Activated CD4-positive, alpha-beta T cell treated with anti-CD3 and anti-CD28 coated beads for 24 hours (primary cell): ENCODE data around the gene MCM5.
A peak's percentile ranks its signal among the peaks of the same experiment; 100 is the strongest.
"Not testable (repeated sequence)": the region's sequence is repeated elsewhere in the genome, so short reads cannot be mapped to it uniquely, and the experiment has no call there.

ENCODE experiments used
- DNase-seq, 2 donors: peaks; one replicate each; pipeline ENCODE4 v3.0.0-alpha.2; 2020; ENCODE audit warnings: low read depth in 2 of 2

MCM5 gene

GRCh38 chr22:35399678-35400500 is at the start of gene MCM5:
Gene MCM5, plus strand, starts transcription at chr22:35400140. Its CDS starts 299 bp downstream, at chr22:35400439.
- peak; percentile 95 to 96 for DNase-seq

GRCh38 chr22:35350539-35351503 is 49.1 kb upstream of the MCM5 start:
- DNase-seq = peak; percentile 72 to 87

- peak in 1 of 2 donors; percentile 47 for DNase-seq
Measured at GRCh38 chr22:35352214-35353111, 47.5 kb upstream of the MCM5 start.

- no peak for DNase-seq
Measured at GRCh38 chr22:35353318-35353717, 46.6 kb upstream of the MCM5 start.

- no peak for DNase-seq
Measured at GRCh38 chr22:35354068-35354467, 45.9 kb upstream of the MCM5 start.

GRCh38 chr22:35357883-35358621 is 41.9 kb upstream of the MCM5 start:
- no peak for DNase-seq

GRCh38 chr22:35359380-35360065 is 40.4 kb upstream of the MCM5 start:
- no peak for DNase-seq

- DNase-seq = no peak
Measured at GRCh38 chr22:35361001-35361558, 38.9 kb upstream of the MCM5 start.

GRCh38 chr22:35363566-35364086 is 36.3 kb upstream of the MCM5 start:
- DNase-seq = no peak

- not testable (repeated sequence) for DNase-seq
Measured at GRCh38 chr22:35364230-35364629, 35.7 kb upstream of the MCM5 start.

- no peak for DNase-seq
Measured at GRCh38 chr22:35367331-35367886, 32.5 kb upstream of the MCM5 start.

- DNase-seq = no peak
Measured at GRCh38 chr22:35368386-35368785, 31.6 kb upstream of the MCM5 start.

GRCh38 chr22:35369996-35370395 is 29.9 kb upstream of the MCM5 start:
- DNase-seq = no peak

- DNase-seq = no peak
Measured at GRCh38 chr22:35373781-35374180, 26.2 kb upstream of the MCM5 start.

- no peak for DNase-seq
Measured at GRCh38 chr22:35375031-35375430, 24.9 kb upstream of the MCM5 start.

- no peak for DNase-seq
Measured at GRCh38 chr22:35375526-35375925, 24.4 kb upstream of the MCM5 start.

- no peak for DNase-seq
Measured at GRCh38 chr22:35376728-35377472, 23.0 kb upstream of the MCM5 start.

- no peak for DNase-seq
Measured at GRCh38 chr22:35377735-35378134, 22.2 kb upstream of the MCM5 start.

- DNase-seq = no peak
Measured at GRCh38 chr22:35378621-35379020, 21.3 kb upstream of the MCM5 start.
